ENCODE measurements around the gene EEF1A2. TPM values are rescaled to one million over a fixed set of nuclear protein-coding genes. Genes with fewer than 3 reads are reported as not detected.

The EEF1A2 gene
- total and polyA plus RNA-seq, 2 donors (not counting 3 experiments of a cell fraction or from before 2014, with no cell fraction given), result 2.7 to 3.4 TPM

GRCh38 chr20:63494084-63494419, 4.8 kb downstream of the EEF1A2 start:
- H4K20me1 ChIP-seq (replicated peaks; ENCODE audit: control insufficient read depth, extremely low read depth, insufficient read depth, low read length), result no peaks in the 10 kb centered on the region
- TF ChIP-seq CTCF (IDR thresholded peaks at IDR 0.05; ENCODE audit: extremely low read depth in 1 of 2, insufficient read depth in 1 of 2, low read depth in 1 of 2, low read length in 2 of 2) (no peak), MYC (IDR thresholded peaks at IDR 0.05; ENCODE audit: low read depth, low read length) (no peak), POLR2AphosphoS5 (IDR thresholded peaks at IDR 0.05; ENCODE audit: insufficient read depth, low read depth, low read length) (no peak), FOS (IDR thresholded peaks at IDR 0.05; ENCODE audit: borderline replicate concordance, insufficient read depth, low read length) (no peak), JUN (IDR thresholded peaks at IDR 0.05; ENCODE audit: borderline replicate concordance, insufficient read depth, insufficient read length, low read depth) (no peak), MAX (IDR thresholded peaks at IDR 0.05; ENCODE audit: insufficient read depth, insufficient read length) (no peak), EZH2 (IDR thresholded peaks at IDR 0.05; ENCODE audit: borderline replicate concordance, low read depth, low read length, severe bottlenecking) (no peak), GATA2 (IDR thresholded peaks at IDR 0.05; ENCODE audit: insufficient read depth, insufficient read length, low read depth, low read length) (no peak), POLR2A (IDR thresholded peaks at IDR 0.05; ENCODE audit: low read depth, low read length) (no peak)
- ChIA-PET CTCF (interaction anchor here (0.8 to 1.4 kb wide), 4 partner anchors 27 to 627 kb away, joined by 3 to 4 read pairs (median 3); partner anchors contain the start of genes LKAAEAR1, PPDPF and PTK6), POLR2A (interaction anchor here (0.5 kb wide), 1 partner anchor 26 kb away, joined by 3 read pairs; no protein-coding TSS in a partner anchor)
- H3K4me3 ChIP-seq (replicated peaks in 1 of 3; ENCODE audit: insufficient read depth in 1 of 3, low read depth in 1 of 3, low read length in 3 of 3), result no peak overlapping the region
- no peaks in the 10 kb centered on the region for H3K9me3 ChIP-seq (replicated peaks; ENCODE audit: control insufficient read depth, insufficient read depth, low read length)
- DNase-seq (ENCODE audit: low read depth, low spot score), result no peak
- dilution Hi-C loops (cut with MboI; ENCODE audit: extremely low pct_ligation_motif_present, low sequenced_read_pairs), result no loop called here
- no peak for FAIRE-seq
- no peaks in the 10 kb centered on the region for H3K9me1 ChIP-seq (replicated peaks; ENCODE audit: control insufficient read depth, extremely low read depth, insufficient read depth, low read length)
- no peak overlapping the region for H3K4me2 ChIP-seq (ENCODE audit: insufficient read depth, low read length)
- no peaks in the 10 kb centered on the region for H3K36me3 ChIP-seq (ENCODE audit: control insufficient read depth in 2 of 2, extremely low read depth in 1 of 2, insufficient read depth in 2 of 2, low read length in 2 of 2)
- no peak overlapping the region for H3K27ac ChIP-seq (ENCODE audit: insufficient read depth, low read depth, low read length)
- H2AFZ ChIP-seq (ENCODE audit: low read depth, low read length), result no peak overlapping the region
- no peaks in the 10 kb centered on the region for H3K79me2 ChIP-seq (ENCODE audit: control insufficient read depth, insufficient read depth, low read length)
- intact Hi-C loops (cut with micrococcal nuclease), result no loop called here
- H3K27me3 ChIP-seq (ENCODE audit: control insufficient read depth in 2 of 2, insufficient read depth in 2 of 2, low read length in 2 of 2), result no peaks in the 10 kb centered on the region
- no peak overlapping the region for H3K9ac ChIP-seq (replicated peaks; ENCODE audit: extremely low read depth, insufficient read depth, low read length)
- no TSS peak for BruUV-seq (replicated peaks)
- no peaks in the 10 kb centered on the region for H3K4me1 ChIP-seq (ENCODE audit: control insufficient read depth, extremely low read depth, insufficient read depth, low read length)

All from endothelial cell of umbilical vein (primary cell).